Left lung (tissue), 10 donors: ENCODE measurements around the gene SERPINE1. TPM values are rescaled to one million over a fixed set of nuclear protein-coding genes. Genes with fewer than 3 reads are reported as not detected.
"Not testable (repeated sequence)": the region's sequence is repeated elsewhere in the genome, so short reads cannot be mapped to it uniquely, and the experiment has no call there.

Source experiments
- ATAC-seq: fragments of 200-7000 bp; cut with Tn5 transposase; one replicate; pipeline ENCODE4 v1.9.1; 2020; ENCODE audit warnings: moderate library complexity
- DNase-seq, 4 donors: peaks; one replicate each; pipeline ENCODE4 v3.0.0-alpha.2; 2013 to 2020
- H3K27ac ChIP-seq, 2 donors: fragments of 200-600 bp; sonication (generic) in 1 of 2; one replicate each; pipeline versions ENCODE4 v1.5.0 to v1.8.0; 2020 to 2021
- H3K27me3 ChIP-seq, 2 donors: fragments of 200-600 bp; sonication (generic) in 1 of 2; one replicate each; pipeline versions ENCODE4 v1.5.0 to v1.8.0; 2020 to 2021
- H3K36me3 ChIP-seq, 2 donors: fragments of 200-600 bp; sonication (generic) in 1 of 2; one replicate each; pipeline versions ENCODE4 v1.5.0 to v1.8.0; 2020 to 2021
- H3K4me1 ChIP-seq, 2 donors: fragments of 200-600 bp; one replicate each; pipeline ENCODE4 v1.8.0; 2021
- H3K4me3 ChIP-seq, 2 donors: fragments of 200-600 bp; sonication (generic) in 1 of 2; one replicate each; pipeline versions ENCODE4 v1.5.0 to v1.8.0; 2020 to 2021; ENCODE audit warnings: mild to moderate bottlenecking in 1 of 2
- H3K9me3 ChIP-seq, 2 donors: fragments of 200-600 bp; sonication (generic) in 1 of 2; one replicate each; pipeline versions ENCODE4 v1.5.0 to v1.8.0; 2020 to 2021
- intact Hi-C, 2 donors: fragments of 100-400 bp; cut with DNase I; formaldehyde crosslinking; loops; one replicate each; pipeline versions ENCODE4 v1.11.2 to v1.14.2; 2022
- polyA plus RNA-seq, 6 donors: library from polyadenylated mRNA; unstranded; fragments of 120-200 nt; gene quantifications; one replicate each; pipeline ENCODE4 v1.2.1, GENCODE V29; 2013; ENCODE audit not compliant: insufficient read length in 6 of 6
- total RNA-seq, 2 donors: library from RNA; stranded (reverse); fragmentation: NEBNext Ultra II Directional; extraction: Animal tissue kit (Norgen Biotek cat#: 25700); gene quantifications; one replicate each; pipeline ENCODE4 v1.2.1, GENCODE V29; 2021
- TF ChIP-seq, protein P1 (sequence below), 2 donors: fragments of 200-600 bp; sonication (generic) in 1 of 2; IDR thresholded peaks; one replicate each; pipeline versions ENCODE4 v1.5.0 to v1.8.0; 2021; ENCODE audit warnings: antibody characterized with exemption in 2 of 2
- donor health status: DM: no; HTN: yes; CAD: no.
- donor health status: DM: no; HTN: no; CAD: no.

Gene SERPINE1
- total and polyA plus RNA-seq, 8 donors = 2.5 to 80.5 (median 3.9) TPM

DNA sequence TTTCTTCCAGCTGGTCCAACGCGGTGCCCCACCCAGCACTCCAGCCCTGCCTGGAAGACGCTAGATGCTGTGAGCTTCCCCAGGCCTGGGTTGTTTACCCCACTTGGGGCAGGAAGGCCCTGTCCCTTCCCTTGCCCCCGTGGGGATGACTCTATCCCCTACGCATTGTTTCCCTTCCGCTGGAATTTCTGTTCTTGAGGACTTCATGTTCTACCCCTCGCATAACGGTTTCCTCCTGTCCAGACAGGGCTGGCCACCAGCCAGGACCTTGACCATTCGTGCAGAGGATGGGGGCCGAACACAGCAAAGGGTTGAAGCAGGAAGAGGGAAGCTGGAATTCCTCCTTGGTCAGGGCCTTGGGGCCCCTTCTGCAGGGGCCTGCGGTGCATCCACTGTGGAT, 14.7 kb upstream of the SERPINE1 start:
- Histone ChIP-seq H3K36me3 (no peaks in the 10 kb centered on the region), H3K9me3 (no peaks in the 10 kb centered on the region), H3K27me3 (no peaks in the 10 kb centered on the region), H3K27ac (peak overlapping the region; percentile 62 to 72), H3K4me1 (peaks cover 0 to 26% of the 10 kb centered on the region in 2 donors), H3K4me3 (no peak overlapping the region)
- TF ChIP-seq, protein P1, sequence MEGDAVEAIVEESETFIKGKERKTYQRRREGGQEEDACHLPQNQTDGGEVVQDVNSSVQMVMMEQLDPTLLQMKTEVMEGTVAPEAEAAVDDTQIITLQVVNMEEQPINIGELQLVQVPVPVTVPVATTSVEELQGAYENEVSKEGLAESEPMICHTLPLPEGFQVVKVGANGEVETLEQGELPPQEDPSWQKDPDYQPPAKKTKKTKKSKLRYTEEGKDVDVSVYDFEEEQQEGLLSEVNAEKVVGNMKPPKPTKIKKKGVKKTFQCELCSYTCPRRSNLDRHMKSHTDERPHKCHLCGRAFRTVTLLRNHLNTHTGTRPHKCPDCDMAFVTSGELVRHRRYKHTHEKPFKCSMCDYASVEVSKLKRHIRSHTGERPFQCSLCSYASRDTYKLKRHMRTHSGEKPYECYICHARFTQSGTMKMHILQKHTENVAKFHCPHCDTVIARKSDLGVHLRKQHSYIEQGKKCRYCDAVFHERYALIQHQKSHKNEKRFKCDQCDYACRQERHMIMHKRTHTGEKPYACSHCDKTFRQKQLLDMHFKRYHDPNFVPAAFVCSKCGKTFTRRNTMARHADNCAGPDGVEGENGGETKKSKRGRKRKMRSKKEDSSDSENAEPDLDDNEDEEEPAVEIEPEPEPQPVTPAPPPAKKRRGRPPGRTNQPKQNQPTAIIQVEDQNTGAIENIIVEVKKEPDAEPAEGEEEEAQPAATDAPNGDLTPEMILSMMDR (IDR thresholded peaks at IDR 0.05) = no peak
- peak in 1 of 4 donors; percentile 33 for DNase-seq
- intact Hi-C loops = no loop called here
- no peak for ATAC-seq

DNA sequence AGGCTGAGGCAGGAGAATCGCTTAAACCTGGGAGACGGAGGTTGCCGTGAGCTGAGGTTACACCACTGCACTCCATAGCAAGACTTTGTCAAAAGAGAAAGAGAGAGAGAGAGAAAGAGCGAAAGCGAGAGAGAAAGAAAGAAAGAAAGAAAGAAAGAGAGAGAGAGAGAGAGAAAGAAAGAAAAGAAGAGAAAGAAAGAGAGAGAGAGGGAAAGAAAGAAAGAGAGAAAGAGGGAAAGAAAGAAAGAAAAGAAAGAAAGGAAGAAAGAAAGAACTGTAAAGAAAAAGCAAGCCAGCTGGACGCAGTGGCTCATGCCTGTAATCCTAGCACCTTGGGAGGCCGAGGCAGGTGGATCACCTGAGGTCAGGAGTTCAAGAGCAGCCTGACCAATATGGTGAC, 13.8 kb upstream of the SERPINE1 start:
- DNase-seq, ATAC-seq, H3K4me3 ChIP-seq, H3K36me3 ChIP-seq, H3K9me3 ChIP-seq, intact Hi-C loops, H3K27ac ChIP-seq, H3K27me3 ChIP-seq: not testable (repeated sequence)
- peaks cover 0 to 28% of the 10 kb centered on the region in 2 donors for H3K4me1 ChIP-seq

DNA sequence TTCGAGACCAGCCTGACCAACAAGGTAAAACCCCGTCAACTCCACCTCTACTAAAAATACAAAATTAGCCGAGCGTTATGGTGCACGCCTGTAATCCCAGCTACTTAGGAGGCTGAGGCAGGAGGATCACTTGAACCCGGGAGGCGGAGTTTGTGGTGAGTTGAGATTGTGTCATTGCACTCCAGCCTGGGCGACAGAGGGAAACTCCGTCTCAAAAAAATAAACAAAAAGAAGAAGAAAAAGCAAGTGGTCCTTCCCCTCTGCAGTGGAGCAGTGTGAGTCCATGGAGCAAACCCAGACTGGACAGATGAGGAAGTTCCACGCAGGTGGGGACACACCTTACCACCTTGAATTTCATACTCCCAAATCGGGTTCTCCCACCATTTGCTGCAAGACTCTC, 13.1 kb upstream of the SERPINE1 start:
- H3K4me1 ChIP-seq = peaks cover 0 to 25% of the 10 kb centered on the region in 2 donors
- H3K27me3 ChIP-seq = no peaks in the 10 kb centered on the region
- DNase-seq (no peak), ATAC-seq (no peak)
- H3K27ac ChIP-seq = no peak overlapping the region
- H3K9me3 ChIP-seq = no peaks in the 10 kb centered on the region
- intact Hi-C loops = no loop called here
- no peak overlapping the region for H3K4me3 ChIP-seq
- TF ChIP-seq, protein P1 (IDR thresholded peaks at IDR 0.05) = no peak
- H3K36me3 ChIP-seq = no peaks in the 10 kb centered on the region

DNA sequence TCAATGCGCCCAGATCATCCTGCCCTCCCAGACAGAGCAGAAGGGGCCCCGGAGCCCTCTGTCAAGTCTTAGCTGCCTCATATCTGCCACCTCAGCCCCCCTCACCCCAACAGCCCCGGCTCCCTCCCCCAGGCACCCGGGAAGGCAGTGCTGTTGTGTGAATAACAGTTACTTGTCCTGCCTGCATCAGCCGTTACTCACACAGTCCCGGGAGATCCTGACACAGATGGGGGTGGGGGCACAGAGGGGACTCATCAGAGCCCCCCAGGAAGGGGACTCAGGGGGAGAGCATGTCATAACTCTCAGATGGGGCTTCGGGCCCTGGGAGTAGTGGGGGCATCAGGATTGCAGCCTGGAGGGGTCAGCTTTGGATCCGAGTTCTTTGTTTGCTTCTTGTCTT, 12.4 kb upstream of the SERPINE1 start:
- ATAC-seq (no peak), DNase-seq (no peak)
- no peaks in the 10 kb centered on the region for H3K9me3 ChIP-seq
- H3K27ac ChIP-seq = peak overlapping the region in 1 of 2 donors; percentile 37
- TF ChIP-seq, protein P1 (IDR thresholded peaks at IDR 0.05) = no peak
- H3K4me3 ChIP-seq = no peak overlapping the region
- H3K4me1 ChIP-seq = peaks cover 0 to 23% of the 10 kb centered on the region in 2 donors
- intact Hi-C loops = no loop called here
- H3K27me3 ChIP-seq = no peaks in the 10 kb centered on the region
- no peaks in the 10 kb centered on the region for H3K36me3 ChIP-seq

DNA sequence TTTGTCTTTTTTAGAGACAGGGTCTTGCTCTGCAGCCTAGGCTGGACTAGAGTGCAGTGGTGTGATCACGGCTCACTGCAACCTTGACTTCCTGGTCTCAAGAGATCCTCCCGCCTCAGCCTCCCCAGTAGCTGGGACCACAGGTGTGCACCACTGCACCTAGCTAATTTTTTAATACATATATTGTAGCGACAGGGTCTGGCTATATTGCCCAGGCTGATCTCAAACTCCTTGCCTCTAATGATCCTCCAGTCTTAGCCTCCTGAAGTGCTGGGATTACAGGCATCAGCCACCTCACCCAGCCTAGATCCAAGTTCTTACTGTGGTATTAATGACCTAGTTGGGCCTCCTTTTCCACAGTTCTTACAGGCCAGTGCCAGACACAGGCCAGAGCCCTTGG, 11.7 kb upstream of the SERPINE1 start:
- DNase-seq (peak in 1 of 4 donors; percentile 1), ATAC-seq (no peak)
- intact Hi-C loops = no loop called here
- TF ChIP-seq, protein P1 (IDR thresholded peaks at IDR 0.05) = no peak
- no peaks in the 10 kb centered on the region for H3K27me3 ChIP-seq
- no peak overlapping the region for H3K4me3 ChIP-seq
- no peaks in the 10 kb centered on the region for H3K36me3 ChIP-seq
- no peak overlapping the region for H3K27ac ChIP-seq
- H3K4me1 ChIP-seq = peaks cover 0 to 23% of the 10 kb centered on the region in 2 donors
- H3K9me3 ChIP-seq = no peaks in the 10 kb centered on the region

DNA sequence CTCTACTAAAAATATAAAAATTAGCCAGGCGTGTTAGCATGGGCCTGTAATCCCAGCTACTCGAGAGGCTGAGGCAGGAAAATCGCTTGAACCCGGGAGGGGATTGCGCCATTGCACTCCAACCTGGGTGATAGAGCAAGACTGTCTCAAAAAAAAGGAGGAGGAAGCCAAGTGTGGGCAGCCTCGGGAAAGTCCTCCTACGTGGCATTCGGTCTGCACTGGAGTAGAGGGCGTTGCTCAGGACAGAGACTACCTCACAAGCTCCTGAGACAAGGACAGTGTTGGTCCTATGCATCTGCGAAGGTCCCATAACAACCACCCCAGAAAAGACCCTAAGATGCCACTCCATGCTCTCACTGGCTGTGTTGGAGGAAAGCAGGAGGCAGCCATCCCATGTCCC, 10.0 kb upstream of the SERPINE1 start:
- TF ChIP-seq, protein P1 (IDR thresholded peaks at IDR 0.05) = no peak
- Histone ChIP-seq H3K36me3 (no peaks in the 10 kb centered on the region), H3K4me1 (peaks cover 0 to 21% of the 10 kb centered on the region in 2 donors), H3K27ac (peak overlapping the region; percentile 28 to 44), H3K9me3 (no peaks in the 10 kb centered on the region), H3K4me3 (no peak overlapping the region), H3K27me3 (no peaks in the 10 kb centered on the region)
- no peak for DNase-seq
- intact Hi-C loops = no loop called here
- ATAC-seq = no peak
